Measurements from ENCODE around the gene ZAP70. TPM values are rescaled to one million over a fixed set of nuclear protein-coding genes. Genes with fewer than 3 reads are reported as not detected.
A peak's percentile ranks its signal among the peaks of the same experiment; 100 is the strongest.

The ZAP70 gene
- total and polyA plus RNA-seq, 2 experiments from 2014 or later: not detected

DNA sequence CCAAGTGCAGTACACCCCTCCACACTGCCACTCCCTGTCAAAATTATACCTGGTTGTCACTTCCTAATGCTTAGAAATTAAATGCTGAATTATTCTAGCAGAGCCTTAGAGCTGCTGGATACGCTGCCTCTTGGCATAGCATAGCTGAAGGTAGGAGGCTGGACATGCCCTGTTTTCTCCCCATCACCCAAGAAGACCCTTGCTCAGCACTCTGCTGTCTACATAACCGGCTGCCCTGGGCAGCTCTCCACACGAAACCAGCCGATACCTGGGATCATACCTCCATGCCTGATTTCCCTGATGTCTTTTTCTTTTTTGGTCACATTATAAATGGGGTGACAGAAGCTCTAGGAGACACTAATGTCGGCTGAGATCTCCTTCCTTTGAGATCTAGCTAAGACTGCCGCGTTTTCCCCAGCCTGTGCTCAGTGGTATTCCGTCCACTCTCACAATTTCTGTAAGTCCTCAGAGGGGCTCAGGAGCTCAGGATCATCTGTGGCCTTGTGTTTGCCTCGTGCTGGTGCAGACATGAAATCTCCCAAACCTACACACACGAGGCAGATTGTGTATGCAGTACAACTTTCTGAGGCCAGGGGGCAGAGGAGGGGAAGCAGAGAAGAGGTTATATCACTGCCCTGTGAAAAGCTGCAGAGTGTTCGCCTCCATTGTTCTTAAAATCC, 13.5 kb upstream of the ZAP70 start:
- Histone ChIP-seq H3K27ac (no peak overlapping the region), H3K9me2 (ENCODE audit: insufficient read depth) (no peaks in the 10 kb centered on the region), H3K36me3 (ENCODE audit: low read depth) (no peaks in the 10 kb centered on the region), H3K4me1 (ENCODE audit: insufficient read depth) (no peaks in the 10 kb centered on the region), H3K79me2 (ENCODE audit: insufficient read depth) (no peaks in the 10 kb centered on the region), H2AFZ (peak overlapping the region; percentile 76), H3F3A (ENCODE audit: insufficient read depth) (no peaks in the 10 kb centered on the region), H3K4me2 (ENCODE audit: unreplicated experiment) (no peak overlapping the region), H3K27me3 (replicated peaks; ENCODE audit: insufficient read depth) (no peaks in the 10 kb centered on the region), H4K20me1 (ENCODE audit: insufficient read depth) (no peaks in the 10 kb centered on the region), H3K9ac (no peak overlapping the region), H3K9me3 (ENCODE audit: low read depth) (no peaks in the 10 kb centered on the region), H3K4me3 (no peak overlapping the region)
- in situ Hi-C loops (cut with MboI): loop anchor here (10.0 kb wide), 1 partner anchor 105 kb away; no protein-coding TSS in a partner anchor
- peak; percentile 78 for DNase-seq
- 43 to 47% methylated on average over 11 of the region's 11 CpGs for WGBS, 2 experiments (ENCODE audit: low coverage in 1 of 2, low lambda C conversion rate in 2 of 2, missing lambda C conversion rate in 2 of 2)
- TF ChIP-seq EZH2phosphoT487 (IDR thresholded peaks at IDR 0.05; ENCODE audit: insufficient read depth, low read depth) (no peak), EZH2 (IDR thresholded peaks at IDR 0.05; ENCODE audit: insufficient read depth, poor library complexity, severe bottlenecking) (no peak)

DNA sequence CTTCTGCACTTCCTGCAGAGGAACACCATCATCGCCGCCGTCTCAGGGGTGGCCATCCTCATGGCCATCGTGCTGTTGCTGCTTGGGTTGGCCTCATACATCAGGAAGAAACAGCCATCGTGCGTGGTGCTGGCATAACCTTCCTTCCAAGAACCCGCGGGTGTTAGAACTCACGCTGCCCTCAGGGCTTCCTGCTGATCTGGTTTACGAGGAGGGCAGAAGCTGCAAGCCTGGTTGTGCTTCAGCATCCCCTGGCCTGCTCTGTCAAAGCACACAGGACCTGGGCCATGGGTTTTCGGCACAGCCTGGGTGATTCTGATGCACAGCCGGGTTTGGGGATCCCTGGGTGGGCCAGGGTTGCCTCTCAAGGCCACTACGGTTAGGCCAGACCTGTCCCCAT, 12.2 kb upstream of the ZAP70 start:
- H3K79me2 ChIP-seq (ENCODE audit: insufficient read depth): no peaks in the 10 kb centered on the region
- H3K4me3 ChIP-seq: no peak overlapping the region
- no peaks in the 10 kb centered on the region for H3K9me2 ChIP-seq (ENCODE audit: insufficient read depth)
- H3K9ac ChIP-seq: no peak overlapping the region
- no peaks in the 10 kb centered on the region for H3K4me1 ChIP-seq (ENCODE audit: insufficient read depth)
- H3F3A ChIP-seq (ENCODE audit: insufficient read depth): no peaks in the 10 kb centered on the region
- DNase-seq: no peak
- WGBS, 2 experiments (ENCODE audit: low coverage in 1 of 2, low lambda C conversion rate in 2 of 2, missing lambda C conversion rate in 2 of 2): 83% methylated on average over 13 of the region's 13 CpGs
- in situ Hi-C loops (cut with MboI): no loop called here
- H3K4me2 ChIP-seq (ENCODE audit: unreplicated experiment): no peak overlapping the region
- H2AFZ ChIP-seq: no peak overlapping the region
- no peaks in the 10 kb centered on the region for H3K27me3 ChIP-seq (replicated peaks; ENCODE audit: insufficient read depth)
- H3K36me3 ChIP-seq (ENCODE audit: low read depth): no peaks in the 10 kb centered on the region
- H4K20me1 ChIP-seq (ENCODE audit: insufficient read depth): no peaks in the 10 kb centered on the region
- no peaks in the 10 kb centered on the region for H3K9me3 ChIP-seq (ENCODE audit: low read depth)
- H3K27ac ChIP-seq: no peak overlapping the region
- TF ChIP-seq EZH2phosphoT487 (IDR thresholded peaks at IDR 0.05; ENCODE audit: insufficient read depth, low read depth): no peak
- no peak for TF ChIP-seq EZH2 (IDR thresholded peaks at IDR 0.05; ENCODE audit: insufficient read depth, poor library complexity, severe bottlenecking)

DNA sequence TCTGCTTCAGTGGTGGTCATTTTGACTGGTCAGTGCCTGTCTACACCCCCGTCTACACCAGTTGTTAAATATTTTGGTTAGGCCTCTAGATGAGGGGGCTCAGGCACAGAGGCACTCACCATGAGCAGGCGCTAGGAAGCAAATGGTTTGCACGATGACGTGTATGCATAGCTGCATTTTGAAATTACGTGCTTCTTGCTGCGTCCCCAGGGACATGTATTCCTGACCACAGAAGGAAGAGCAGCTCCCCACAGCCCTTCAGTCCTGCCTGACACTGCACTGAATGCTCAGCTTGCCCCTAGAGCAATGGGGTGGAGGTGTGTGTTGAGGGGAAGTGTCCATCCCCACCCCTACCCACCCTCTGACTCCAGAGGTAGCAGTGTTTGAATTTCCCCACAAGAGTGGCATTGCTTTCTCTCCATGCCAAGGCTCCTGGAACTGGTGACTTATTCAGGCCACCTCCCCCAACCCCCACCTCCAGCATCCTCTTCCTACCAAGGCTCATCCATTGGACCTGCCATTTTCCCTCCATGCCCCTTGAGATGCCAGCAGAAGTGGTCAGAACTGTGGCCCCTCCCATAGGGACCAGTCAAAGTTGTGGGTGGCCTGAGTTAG, 11.4 kb upstream of the ZAP70 start:
- H3K9ac ChIP-seq: no peak overlapping the region
- no peaks in the 10 kb centered on the region for H3K27me3 ChIP-seq (replicated peaks; ENCODE audit: insufficient read depth)
- in situ Hi-C loops (cut with MboI): no loop called here
- H4K20me1 ChIP-seq (ENCODE audit: insufficient read depth): no peaks in the 10 kb centered on the region
- TF ChIP-seq EZH2 (IDR thresholded peaks at IDR 0.05; ENCODE audit: insufficient read depth, poor library complexity, severe bottlenecking) (no peak), EZH2phosphoT487 (IDR thresholded peaks at IDR 0.05; ENCODE audit: insufficient read depth, low read depth) (no peak)
- no peaks in the 10 kb centered on the region for H3K9me3 ChIP-seq (ENCODE audit: low read depth)
- H3K4me1 ChIP-seq (ENCODE audit: insufficient read depth): no peaks in the 10 kb centered on the region
- H2AFZ ChIP-seq: no peak overlapping the region
- no peak overlapping the region for H3K27ac ChIP-seq
- no peaks in the 10 kb centered on the region for H3K36me3 ChIP-seq (ENCODE audit: low read depth)
- 84 to 87% methylated on average over 6 of the region's 6 CpGs for WGBS, 2 experiments (ENCODE audit: low coverage in 1 of 2, low lambda C conversion rate in 2 of 2, missing lambda C conversion rate in 2 of 2)
- H3F3A ChIP-seq (ENCODE audit: insufficient read depth): no peaks in the 10 kb centered on the region
- no peak overlapping the region for H3K4me3 ChIP-seq
- no peaks in the 10 kb centered on the region for H3K79me2 ChIP-seq (ENCODE audit: insufficient read depth)
- no peaks in the 10 kb centered on the region for H3K9me2 ChIP-seq (ENCODE audit: insufficient read depth)
- no peak for DNase-seq
- H3K4me2 ChIP-seq (ENCODE audit: unreplicated experiment): no peak overlapping the region

GRCh38 chr2:97702731-97703470, 10.5 kb upstream of the ZAP70 start:
- DNase-seq: no peak
- Histone ChIP-seq H3K4me1 (ENCODE audit: insufficient read depth) (no peaks in the 10 kb centered on the region), H3K9me2 (ENCODE audit: insufficient read depth) (no peaks in the 10 kb centered on the region), H2AFZ (no peak overlapping the region), H3K27me3 (replicated peaks; ENCODE audit: insufficient read depth) (no peaks in the 10 kb centered on the region), H3K36me3 (ENCODE audit: low read depth) (no peaks in the 10 kb centered on the region), H3K9me3 (ENCODE audit: low read depth) (no peaks in the 10 kb centered on the region), H3K79me2 (ENCODE audit: insufficient read depth) (no peaks in the 10 kb centered on the region), H3K27ac (no peak overlapping the region), H3K9ac (no peak overlapping the region), H3K4me3 (no peak overlapping the region), H3K4me2 (ENCODE audit: unreplicated experiment) (no peak overlapping the region), H3F3A (ENCODE audit: insufficient read depth) (no peaks in the 10 kb centered on the region), H4K20me1 (ENCODE audit: insufficient read depth) (no peaks in the 10 kb centered on the region)
- TF ChIP-seq EZH2phosphoT487 (IDR thresholded peaks at IDR 0.05; ENCODE audit: insufficient read depth, low read depth) (no peak), EZH2 (IDR thresholded peaks at IDR 0.05; ENCODE audit: insufficient read depth, poor library complexity, severe bottlenecking) (no peak)
- 80 to 82% methylated on average over 19 of the region's 19 CpGs for WGBS, 2 experiments (ENCODE audit: low coverage in 1 of 2, low lambda C conversion rate in 2 of 2, missing lambda C conversion rate in 2 of 2)
- in situ Hi-C loops (cut with MboI): no loop called here

Measured in GM23248 (cell line).